ENCODE results near the gene ATP9B. TPM values are rescaled to one million over a fixed set of nuclear protein-coding genes. Genes with fewer than 3 reads are reported as not detected.

Gene ATP9B
- total RNA-seq, 2 experiments from 2014 or later, result 61.9 to 63.5 TPM

GRCh38 chr18:79022603-79023002 lies 46.6 kb upstream of the ATP9B start:
- no peak for DNase-seq
- Histone ChIP-seq H3K27me3 (ENCODE audit: control insufficient read depth in 1 of 2, insufficient read depth in 2 of 2, low read length in 2 of 2) (peaks cover 8 to 10% of the 10 kb centered on the region in 2 experiments), H3K36me3 (ENCODE audit: insufficient read depth, low read length) (no peaks in the 10 kb centered on the region), H3K4me1 (ENCODE audit: insufficient read depth, low read length) (no peaks in the 10 kb centered on the region), H3K4me3 (ENCODE audit: low read length) (no peak overlapping the region), H3K9me3 (ENCODE audit: control insufficient read depth in 1 of 2, insufficient read depth in 1 of 2, low read length in 2 of 2) (peaks cover 4 to 38% of the 10 kb centered on the region in 2 experiments), H3K27ac (ENCODE audit: low read depth in 1 of 2, low read length in 2 of 2) (no peak overlapping the region)
- Mint-ChIP-seq H3K4me1 (ENCODE audit: low read depth) (no peaks in the 10 kb centered on the region), H3K27me3 (peaks cover 34% of the 10 kb centered on the region), H3K4me3 (no peak overlapping the region), H3K9me3 (peaks cover under 1% of the 10 kb centered on the region), H3K36me3 (ENCODE audit: low read depth) (no peaks in the 10 kb centered on the region), H3K27ac (no peak overlapping the region)
- POLR2A ChIA-PET, result no interaction called here
- no peak for TF ChIP-seq CTCF (IDR thresholded peaks at IDR 0.05)
- intact Hi-C loops (cut with DNase I, micrococcal nuclease), result no loop called here
- CTCF ChIA-PET, result no interaction called here
- ATAC-seq (ENCODE audit: poor library complexity), result no peak

- H3K36me3 ChIP-seq (ENCODE audit: insufficient read depth, low read length), result no peaks in the 10 kb centered on the region
- no peak overlapping the region for H3K27ac ChIP-seq (ENCODE audit: low read depth in 1 of 2, low read length in 2 of 2)
- TF ChIP-seq CTCF (IDR thresholded peaks at IDR 0.05), result no peak
- H3K27me3 ChIP-seq (ENCODE audit: control insufficient read depth in 1 of 2, insufficient read depth in 2 of 2, low read length in 2 of 2), result peaks cover 0 to 2% of the 10 kb centered on the region in 2 experiments
- POLR2A ChIA-PET, result interaction anchor here (1.5 kb wide), 1 partner anchor 42 kb away, joined by 6 read pairs; no protein-coding TSS in a partner anchor
- no peak for ATAC-seq (ENCODE audit: poor library complexity)
- Mint-ChIP-seq H3K9me3 (peaks cover 7% of the 10 kb centered on the region), H3K27me3 (peaks cover 17% of the 10 kb centered on the region), H3K36me3 (ENCODE audit: low read depth) (no peaks in the 10 kb centered on the region), H3K4me1 (ENCODE audit: low read depth) (no peaks in the 10 kb centered on the region), H3K4me3 (no peak overlapping the region), H3K27ac (no peak overlapping the region)
- H3K4me1 ChIP-seq (ENCODE audit: insufficient read depth, low read length), result no peaks in the 10 kb centered on the region
- no peak overlapping the region for H3K4me3 ChIP-seq (ENCODE audit: low read length)
- intact Hi-C loops (cut with DNase I, micrococcal nuclease), result no loop called here
- CTCF ChIA-PET, result no interaction called here
- no peak for DNase-seq
- H3K9me3 ChIP-seq (ENCODE audit: control insufficient read depth in 1 of 2, insufficient read depth in 1 of 2, low read length in 2 of 2), result peaks cover 13 to 28% of the 10 kb centered on the region in 2 experiments
Measured at GRCh38 chr18:79026491-79026890, 42.7 kb upstream of the ATP9B start.

GRCh38 chr18:79030680-79031079 lies 38.5 kb upstream of the ATP9B start:
- peaks cover 5% of the 10 kb centered on the region for H3K27me3 Mint-ChIP-seq
- TF ChIP-seq CTCF (IDR thresholded peaks at IDR 0.05), result no peak

More at GRCh38 chr18:79030680-79031079, 38.5 kb upstream of the ATP9B start:
- POLR2A ChIA-PET, result no interaction called here
- intact Hi-C loops (cut with DNase I, micrococcal nuclease), result no loop called here
- Histone ChIP-seq H3K36me3 (ENCODE audit: insufficient read depth, low read length) (no peaks in the 10 kb centered on the region), H3K27me3 (ENCODE audit: control insufficient read depth in 1 of 2, insufficient read depth in 2 of 2, low read length in 2 of 2) (no peaks in the 10 kb centered on the region), H3K4me1 (ENCODE audit: insufficient read depth, low read length) (no peaks in the 10 kb centered on the region), H3K4me3 (ENCODE audit: low read length) (no peak overlapping the region), H3K27ac (ENCODE audit: low read depth in 1 of 2, low read length in 2 of 2) (no peak overlapping the region), H3K9me3 (ENCODE audit: control insufficient read depth in 1 of 2, insufficient read depth in 1 of 2, low read length in 2 of 2) (peaks cover 13 to 17% of the 10 kb centered on the region in 2 experiments)
- ATAC-seq (ENCODE audit: poor library complexity), result no peak
- no peak for DNase-seq
- H3K4me1 Mint-ChIP-seq (ENCODE audit: low read depth), result no peaks in the 10 kb centered on the region
- no peak overlapping the region for H3K4me3 Mint-ChIP-seq
- no peak overlapping the region for H3K27ac Mint-ChIP-seq
- CTCF ChIA-PET, result no interaction called here
- peaks cover 11% of the 10 kb centered on the region for H3K9me3 Mint-ChIP-seq
- H3K36me3 Mint-ChIP-seq (ENCODE audit: low read depth), result no peaks in the 10 kb centered on the region

Data from CD4-positive, alpha-beta T cell (primary cell).